GM18511 (cell line): Measurements from ENCODE around the gene OR7C1.
"Not testable (repeated sequence)": the region's sequence is repeated elsewhere in the genome, so short reads cannot be mapped to it uniquely, and the experiment has no call there.

Source experiments
- ATAC-seq: cut with Tn5 transposase; IDR thresholded peaks from one replicate; pipeline ENCODE4 v1.9.1; 2021; ENCODE audit warnings: mild to moderate bottlenecking, moderate library complexity; ENCODE audit not compliant: unreplicated experiment

The OR7C1 gene

DNA sequence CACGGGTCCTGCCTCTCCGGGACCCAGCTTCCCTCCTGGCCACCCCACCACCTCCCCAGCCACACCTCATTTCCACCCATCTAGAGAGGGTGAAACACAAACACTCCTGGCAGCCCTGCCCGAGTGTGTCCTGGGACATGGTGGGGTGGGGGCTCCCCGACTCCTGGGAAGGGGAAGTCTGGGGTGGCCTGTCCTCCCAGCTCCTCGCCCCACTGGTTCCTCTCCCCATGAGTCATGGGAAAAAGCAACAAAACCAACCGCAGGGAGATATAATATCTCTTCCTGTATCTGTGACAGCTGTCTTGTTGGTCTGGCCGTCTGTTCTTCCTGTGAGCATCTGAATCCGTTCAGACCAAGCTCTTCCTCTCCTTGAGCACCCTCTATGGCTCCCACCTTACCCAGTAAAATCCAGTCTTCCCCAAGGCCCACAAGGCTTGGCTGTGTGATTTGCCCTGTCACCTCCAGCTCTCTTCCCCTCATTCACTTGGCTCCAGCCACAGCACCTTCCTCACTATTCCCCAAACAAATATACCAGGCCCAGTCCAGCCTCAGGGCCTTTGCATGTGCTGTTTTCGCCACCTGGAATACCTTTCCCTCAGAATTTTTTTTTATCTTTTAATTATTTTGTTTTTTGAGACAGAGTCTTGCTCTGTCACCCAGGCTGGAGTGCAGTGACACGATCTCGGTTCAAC lies 49.7 kb downstream of the OR7C1 start:
- peak; percentile 44 for ATAC-seq

DNA sequence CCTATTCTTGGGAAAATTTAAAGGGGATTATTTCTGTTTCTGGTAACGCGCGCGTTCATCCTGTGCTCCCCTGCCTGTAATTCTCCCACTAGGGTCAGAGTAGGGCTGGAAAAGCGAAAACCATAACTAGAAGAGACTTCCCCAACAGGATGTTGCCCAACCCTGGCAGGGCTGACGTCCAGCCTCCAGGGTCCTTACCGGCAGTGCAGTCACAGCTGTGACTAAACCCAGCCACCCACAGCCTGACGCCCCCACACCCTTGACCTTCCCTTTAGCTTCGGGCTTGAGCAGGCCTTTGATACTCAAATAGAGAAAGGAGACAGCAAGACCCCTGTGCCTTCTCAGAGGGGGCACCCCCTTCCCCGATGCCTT lies 50.3 kb downstream of the OR7C1 start:
- ATAC-seq, result peak; percentile 56

DNA sequence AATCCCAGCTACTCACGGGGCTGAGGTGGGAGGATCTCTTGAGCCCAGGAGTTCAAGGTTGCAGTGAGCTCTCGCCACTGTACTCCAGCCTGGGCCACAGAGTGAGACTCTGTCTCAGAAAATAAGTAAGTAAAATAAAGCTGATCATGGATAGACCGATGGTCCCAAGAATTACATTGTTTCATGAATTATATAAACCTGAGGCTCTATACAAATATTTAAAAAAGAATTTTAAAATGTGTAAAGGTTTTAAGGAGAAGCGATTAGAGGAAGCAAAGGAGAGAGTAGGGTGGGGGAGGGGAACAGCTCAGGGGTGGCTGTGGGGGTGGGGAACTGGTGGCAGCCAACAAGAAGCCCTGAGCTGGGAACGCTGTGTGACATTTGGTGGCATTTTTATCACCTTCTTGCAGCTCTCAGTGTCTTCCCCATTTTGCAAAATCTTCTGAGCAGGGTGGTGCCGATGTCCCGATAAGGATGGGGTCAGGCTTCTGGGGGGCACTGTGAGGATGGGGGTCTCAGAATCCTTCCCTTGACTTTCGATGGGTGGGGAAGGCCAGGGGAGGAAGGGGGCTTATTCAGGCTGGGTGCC lies 51.5 kb downstream of the OR7C1 start:
- ATAC-seq, result not testable (repeated sequence)

DNA sequence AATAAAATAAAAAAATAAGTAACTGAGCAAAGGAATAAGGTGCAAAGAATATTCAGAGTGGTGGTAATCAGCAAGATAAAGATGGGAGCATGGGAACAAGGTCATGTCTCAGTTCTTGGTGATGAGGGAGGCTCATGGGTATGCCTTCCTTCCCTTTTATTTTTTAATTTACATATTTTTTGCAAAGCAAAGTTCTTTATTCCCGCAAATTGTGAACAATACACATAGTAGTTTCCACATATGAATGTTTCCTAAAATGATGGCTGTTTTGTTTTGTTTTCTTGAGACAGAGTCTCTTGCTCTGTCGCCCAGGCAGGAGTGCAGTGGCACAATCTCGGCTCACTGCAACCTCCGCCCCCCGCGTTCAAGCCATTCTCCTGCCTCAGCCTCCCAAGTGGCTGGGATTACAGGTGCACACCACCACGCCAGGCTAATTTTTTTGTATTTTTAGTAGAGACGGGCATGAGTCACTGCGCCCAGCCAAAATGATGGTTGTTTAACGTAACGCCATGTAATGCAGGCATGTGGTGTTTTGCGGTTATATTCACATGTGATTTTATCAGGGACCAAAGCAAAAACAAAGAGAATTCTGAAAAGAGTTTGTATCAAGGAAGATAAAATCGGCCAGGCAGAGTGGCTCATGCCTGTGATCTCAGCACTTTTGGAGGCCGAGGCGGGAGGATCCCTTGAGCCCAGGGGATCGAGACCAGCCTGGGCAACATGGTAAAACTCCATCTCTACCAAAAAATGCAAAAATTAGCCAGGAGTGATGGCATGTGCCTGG lies 52.2 kb downstream of the OR7C1 start:
- no peak for ATAC-seq

DNA sequence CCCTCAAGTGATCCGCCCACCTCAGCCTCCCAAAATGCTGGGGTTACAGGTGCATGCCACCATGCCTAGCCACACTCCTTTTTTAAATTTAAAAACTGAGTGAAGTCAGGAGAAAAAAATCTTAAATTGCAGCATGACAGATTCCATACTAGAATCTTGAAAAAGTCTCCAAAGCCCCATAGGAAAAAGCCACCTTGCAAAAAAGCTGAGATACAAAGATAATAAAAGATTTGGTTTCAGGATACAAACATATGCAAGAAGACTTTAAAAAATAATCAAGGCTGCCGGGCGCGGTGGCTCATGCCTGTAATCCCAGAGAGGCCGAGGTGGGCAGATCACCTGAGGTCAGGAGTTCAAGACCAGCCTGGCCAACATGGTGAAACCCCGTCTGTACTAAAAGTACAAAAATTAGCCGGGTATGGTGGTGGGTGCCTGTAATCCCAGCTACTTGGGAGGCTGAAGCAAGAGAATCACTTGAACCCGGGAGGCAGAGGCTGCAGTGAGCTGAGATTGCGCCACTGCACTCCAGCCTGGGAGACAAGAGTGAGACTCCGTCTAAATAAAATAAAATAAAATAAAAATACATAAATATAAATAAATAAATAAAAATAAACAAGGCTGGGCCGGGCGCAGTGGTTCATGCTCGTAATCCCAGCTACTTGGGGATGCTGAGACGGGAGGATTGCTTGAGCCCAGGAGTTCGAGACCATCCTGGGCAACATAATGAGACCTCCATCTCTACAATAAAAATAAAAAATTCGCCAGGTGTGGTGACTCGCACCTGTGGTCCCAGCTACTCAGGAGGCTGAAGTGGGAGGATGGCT lies 53.1 kb downstream of the OR7C1 start:
- ATAC-seq, result not testable (repeated sequence)

DNA sequence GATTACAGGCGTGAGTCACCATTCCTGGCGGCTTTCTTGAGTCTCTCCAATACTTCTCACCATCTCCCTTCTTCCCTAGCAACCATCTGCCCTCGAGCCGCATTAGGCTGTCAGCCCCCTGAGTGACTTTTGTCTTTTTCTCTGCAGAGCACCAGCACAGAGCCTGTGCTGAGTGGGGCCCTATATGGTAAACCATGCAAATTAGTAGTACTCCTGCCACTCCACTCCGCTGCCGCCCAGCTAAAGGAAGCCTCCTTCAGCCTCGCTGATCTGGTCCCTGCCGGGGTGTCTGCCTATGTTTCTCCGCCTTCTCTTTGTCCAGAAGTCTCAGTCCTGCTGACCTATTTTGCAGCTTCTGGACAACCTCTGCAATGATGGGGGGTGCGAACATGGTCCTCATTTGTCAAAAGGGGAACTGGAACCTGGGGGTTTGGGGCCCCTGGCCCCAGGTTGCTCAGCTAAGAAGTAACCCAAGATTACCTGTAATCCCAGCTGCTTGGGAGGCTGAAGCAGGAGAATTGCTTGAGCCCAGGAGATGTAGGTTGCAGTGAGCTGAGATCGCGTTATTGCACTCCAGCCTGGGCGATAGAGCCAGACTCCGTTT lies 54.3 kb downstream of the OR7C1 start:
- not testable (repeated sequence) for ATAC-seq

DNA sequence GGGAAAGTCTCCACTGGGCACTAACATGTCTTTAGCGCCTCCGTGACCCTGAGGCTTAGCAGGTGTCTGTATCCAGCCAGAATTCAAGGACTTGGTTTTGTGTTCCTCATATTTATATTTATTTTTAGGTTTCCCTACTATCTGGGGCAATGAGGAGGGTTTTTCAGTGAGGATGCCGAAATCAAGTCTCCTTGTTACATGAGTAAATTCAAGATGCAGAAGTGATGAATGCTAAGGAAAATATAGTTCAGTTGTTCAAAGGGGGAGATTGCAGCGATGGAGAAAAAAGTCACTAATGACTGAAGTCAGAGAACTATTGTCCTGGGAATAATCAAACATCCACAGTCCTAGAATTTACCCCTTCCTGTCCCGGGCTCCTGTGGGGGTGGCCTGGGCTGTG lies 55.8 kb downstream of the OR7C1 start:
- ATAC-seq, result no peak

DNA sequence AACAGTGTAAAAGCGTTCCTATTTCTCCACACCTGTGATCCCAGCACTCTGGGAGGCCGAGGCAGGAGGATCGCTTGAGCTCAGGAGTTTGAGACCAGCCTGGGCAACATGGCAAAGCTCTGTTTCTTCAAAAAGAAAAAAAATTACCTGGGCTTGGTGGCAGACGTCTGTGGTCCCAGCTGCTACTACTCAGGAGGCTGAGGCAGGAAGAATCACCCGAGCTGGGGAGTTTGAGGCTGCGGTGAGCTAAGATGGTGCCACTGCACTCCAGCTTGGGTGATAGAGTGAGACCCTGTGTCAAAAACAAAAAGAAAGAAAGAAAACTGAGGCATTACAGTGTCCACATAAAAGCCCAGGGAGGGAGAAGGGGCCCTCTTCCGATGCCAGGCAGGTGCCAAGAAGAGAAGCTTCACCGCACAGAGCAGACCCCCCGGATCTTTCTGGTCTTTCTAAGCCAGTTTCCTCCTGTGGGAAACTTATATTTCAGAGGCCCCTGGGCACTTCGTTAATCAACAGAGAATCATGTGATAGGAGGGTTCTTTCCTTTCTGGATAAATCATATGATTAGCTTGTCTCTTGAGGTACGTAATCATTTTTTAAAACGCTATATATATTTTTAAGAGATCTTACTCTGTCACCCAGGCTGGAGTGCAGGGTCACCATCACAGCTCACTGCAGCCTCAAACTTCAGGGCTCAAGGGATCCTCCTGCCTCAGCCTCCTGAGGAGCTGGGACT lies 56.7 kb downstream of the OR7C1 start, which contains the start of gene ADGRE2:
ADGRE2 (minus strand) TSS at position 451 of the 736 bp plus-strand sequence. CDS start 1,804 bp downstream, outside the sequence.
- not testable (repeated sequence) for ATAC-seq

DNA sequence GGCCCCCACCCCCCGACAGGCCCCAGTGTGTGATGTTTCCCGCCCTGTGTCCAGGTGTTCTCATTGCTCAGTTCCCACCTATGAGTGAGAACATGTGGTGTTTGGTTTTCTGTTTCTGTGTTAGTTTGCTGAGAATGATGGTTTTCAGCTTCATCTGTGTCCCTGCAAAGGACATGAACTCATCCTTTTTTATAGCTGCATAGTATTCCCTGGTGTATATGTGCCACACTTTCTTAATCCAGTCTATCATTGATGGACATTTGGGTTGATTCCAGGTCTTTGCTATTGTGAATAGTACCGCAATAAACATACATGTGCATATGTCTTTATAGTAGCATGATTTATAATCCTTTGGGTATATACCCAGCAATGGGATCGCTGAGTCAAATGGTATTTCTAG lies 57.3 kb downstream of the OR7C1 start:
- not testable (repeated sequence) for ATAC-seq

DNA sequence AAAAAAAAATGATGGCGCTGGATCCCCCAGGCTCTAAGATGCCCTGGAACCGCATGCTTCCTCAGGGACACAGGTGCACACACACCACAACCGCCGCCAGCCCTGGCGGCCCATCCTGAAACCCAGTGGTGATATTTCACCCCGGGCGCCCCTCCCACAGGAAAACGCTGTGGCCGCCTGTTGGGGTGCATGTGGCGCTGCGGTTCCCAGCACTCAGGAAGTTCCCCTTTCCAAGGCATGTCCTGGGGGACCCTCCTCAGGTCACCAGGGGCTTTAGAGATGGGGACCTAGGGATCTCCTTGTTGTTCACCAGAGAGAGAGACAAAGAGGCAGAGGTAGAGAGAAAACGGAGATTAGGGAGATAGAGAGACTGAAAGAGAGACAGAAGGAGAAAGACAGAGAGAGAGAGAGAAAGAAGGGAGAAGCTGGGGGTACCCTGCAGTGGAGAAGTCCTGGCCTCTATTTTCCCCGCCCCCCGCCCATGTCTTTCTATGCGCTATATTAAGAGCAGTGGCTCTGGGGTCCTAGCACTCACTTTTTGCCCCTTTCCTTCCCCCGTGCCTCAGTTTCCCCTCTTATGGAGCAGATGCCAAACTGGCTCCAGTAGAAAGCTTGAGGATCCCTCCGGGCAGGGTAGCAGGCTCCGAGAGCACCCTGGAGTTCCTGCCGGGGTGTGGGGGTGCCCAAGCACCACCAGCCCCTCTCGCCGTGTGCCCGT lies 59.0 kb downstream of the OR7C1 start:
- ATAC-seq, result no peak

DNA sequence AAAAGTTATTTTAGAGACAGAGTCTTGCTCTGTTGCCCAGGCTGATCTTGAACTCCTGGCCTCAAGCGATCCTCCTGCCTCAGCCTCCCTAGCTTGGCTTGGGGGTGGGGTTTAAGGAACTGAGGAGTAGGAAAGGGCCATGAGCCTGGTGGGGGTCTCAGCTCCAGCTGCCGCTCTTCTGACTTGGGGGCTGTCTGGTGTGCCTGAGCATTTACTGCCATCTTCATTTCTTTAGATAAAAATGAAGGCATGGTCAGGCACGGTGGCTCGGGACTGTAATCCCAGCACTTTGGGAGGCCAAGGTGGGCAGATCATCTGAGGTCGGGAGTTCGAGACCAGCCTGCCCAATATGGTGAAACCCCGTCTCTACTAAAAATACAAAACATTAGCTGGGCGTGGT lies 59.7 kb downstream of the OR7C1 start:
- ATAC-seq, result not testable (repeated sequence)

DNA sequence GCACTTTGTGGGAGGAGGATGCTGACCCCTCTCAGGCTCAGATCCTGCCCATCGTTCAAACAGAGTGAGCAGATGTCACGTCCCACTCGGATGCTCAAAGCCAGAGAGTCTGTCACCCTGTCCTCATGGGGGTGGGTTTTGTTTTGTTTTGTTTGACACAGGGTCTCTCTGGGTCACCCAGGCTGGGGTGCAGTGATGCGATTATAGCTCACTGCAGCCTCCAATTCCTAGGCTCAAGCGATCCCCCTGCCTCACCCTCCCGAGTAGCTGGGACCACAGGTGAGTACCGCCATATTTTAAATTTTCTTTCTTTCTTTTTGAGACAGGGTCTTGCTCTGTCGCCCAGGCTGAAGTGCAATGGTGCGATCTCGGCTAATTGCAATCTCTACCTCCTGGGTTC lies 60.6 kb downstream of the OR7C1 start:
- ATAC-seq, result no peak

DNA sequence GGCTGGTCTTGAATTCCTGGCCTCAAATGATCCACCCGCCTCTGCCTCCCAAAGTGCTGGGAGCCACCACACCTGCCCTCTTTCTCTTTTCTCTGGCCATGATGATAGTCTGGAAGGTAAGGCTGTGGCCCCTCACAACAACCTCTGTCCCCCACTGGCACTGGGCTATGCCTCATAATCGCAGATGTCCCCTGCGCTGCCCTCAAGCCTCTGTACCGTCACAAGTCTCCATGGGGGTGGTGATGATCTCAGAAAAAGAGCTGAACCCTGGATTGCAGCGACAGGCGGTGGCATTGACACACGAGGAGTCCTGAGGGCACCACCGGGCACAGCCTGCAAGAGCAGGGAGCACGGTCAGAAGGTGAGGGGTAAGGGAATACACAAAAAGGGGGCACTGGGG lies 61.3 kb downstream of the OR7C1 start:
- ATAC-seq, result not testable (repeated sequence)

DNA sequence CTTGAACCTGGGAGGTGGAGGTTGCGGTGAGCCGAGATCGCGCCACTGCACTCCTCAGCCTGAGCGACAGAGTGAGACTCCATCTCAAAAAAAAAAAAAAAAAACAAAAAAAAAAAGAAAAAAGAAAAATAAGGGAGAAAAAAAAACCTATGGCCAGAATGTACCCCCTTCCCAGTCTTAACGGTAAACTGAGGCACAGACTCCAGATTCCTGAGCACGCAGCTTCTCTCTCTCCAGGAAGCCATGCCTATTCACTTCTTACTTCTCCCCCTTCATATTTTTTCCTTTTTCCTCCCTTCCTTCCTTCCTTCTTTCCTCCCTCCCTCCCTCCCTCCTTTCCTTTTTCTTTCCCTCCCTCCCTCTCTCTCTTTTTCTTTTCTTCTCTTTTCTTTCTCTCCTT lies 62.0 kb downstream of the OR7C1 start:
- ATAC-seq, result no peak

DNA sequence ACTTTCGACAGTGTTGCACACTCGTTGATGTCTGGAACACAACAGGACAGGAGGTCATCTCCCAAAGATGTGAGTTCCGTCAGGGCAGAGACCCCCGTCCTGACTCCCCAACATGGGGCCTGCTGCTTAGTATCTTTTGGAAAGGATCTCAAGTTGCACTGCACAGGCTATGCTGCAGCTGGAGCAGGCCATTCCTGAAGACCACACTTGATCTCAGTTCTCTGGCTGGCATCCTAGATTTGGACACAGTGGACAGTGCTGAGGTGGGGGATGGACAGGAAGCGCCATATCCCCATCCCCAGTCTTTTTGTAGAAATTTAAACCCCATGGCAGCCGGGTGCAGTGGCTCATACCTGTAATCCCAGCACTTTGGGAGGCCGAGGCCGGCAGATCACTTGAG lies 62.5 kb downstream of the OR7C1 start:
- no peak for ATAC-seq

DNA sequence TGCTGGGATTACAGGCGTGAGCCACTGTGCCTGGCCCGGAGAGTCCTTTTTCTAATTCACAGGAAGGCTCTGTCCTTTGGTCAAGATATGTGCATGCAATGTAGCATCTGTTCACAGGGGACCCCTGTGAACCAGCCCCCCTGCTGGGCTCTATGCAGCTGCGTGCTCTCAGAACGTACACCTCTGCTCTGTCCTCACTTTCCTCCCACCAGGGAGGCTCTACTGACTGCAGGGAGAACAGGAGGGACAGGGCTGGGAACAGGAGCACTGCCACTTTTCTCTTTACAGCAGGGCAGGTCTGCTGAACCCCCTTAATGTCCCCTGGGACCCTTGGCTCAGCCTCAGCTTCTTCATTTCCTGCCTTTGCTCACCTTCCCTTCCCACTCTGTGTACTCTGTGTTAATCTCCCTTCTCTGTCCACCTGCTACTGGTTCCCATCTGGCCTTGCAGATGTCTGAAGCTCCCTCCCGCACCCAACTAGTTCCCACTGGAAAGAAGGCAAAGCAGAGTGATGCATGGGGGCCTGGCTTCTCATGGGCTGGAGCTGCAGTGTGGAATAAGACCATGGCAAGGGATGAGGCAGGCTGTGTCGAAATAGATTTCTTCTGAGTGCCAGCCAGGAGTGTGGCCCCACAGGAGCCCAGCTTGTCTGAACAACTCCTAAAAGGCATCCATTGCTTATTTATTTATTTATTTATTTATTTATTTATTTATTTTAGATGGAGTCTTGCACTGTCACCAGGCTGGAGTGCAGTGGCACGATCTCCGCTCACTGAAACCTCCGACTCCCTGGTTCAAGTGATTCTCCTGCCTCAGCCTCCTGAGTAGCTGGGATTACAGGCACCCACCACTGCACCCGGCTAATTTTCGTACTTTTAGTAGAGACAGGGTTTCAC lies 63.8 kb downstream of the OR7C1 start:
- ATAC-seq, result no peak

DNA sequence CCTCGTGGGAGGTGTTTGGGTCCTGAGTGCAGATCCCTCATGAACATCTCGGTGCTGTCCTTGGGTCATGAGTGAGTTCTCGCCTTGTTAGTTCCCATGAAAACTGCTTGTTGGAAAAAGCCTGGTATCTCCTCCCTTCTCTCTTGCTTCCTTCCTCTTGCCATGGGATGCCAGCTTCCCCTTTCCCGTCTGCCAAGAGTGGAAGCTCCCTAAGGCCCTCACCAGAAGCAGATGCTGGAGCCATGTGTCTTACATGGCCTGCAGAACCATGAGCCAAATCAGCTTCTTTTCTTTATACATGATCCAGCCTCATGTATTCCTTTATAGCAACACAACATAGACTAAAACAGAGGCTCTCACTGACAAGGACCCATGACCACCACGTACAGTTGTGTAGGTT lies 64.8 kb downstream of the OR7C1 start:
- ATAC-seq, result no peak

DNA sequence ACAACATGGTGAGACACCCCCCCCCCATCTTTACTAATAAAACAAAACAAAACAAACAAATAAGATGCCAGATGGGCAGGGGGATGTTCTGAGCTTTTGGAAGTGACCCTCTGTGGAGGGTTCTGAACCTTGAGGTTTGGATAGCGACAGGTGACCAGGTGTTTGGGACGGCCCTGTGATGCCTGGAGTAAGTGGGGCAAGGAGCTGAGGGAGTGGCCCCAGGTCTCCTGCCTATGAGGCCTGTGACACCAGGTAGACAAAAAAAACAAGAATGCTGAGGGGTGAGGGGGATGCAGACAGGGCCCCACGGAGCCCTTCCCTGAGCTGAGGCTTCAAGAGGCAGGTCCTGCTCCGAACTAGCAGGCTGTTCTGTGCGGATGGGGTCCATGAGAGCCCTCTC lies 65.8 kb downstream of the OR7C1 start:
- no peak for ATAC-seq
